Measurements from ENCODE around the gene LPGAT1.

Gene LPGAT1

GRCh38 chr1:211734359-211734758 is 96.2 kb downstream of the LPGAT1 start:
- Histone ChIP-seq H3K27me3 (ENCODE audit: insufficient read depth, poor library complexity, severe bottlenecking) (no peaks in the 10 kb centered on the region), H3K27ac (replicated peaks) (no peak overlapping the region), H3K4me3 (replicated peaks; ENCODE audit: insufficient read depth, low read length) (no peak overlapping the region)
- TF ChIP-seq SPI1 (IDR thresholded peaks at IDR 0.05; ENCODE audit: borderline replicate concordance, low read depth) = no peak
- DNase-seq (ENCODE audit: low read depth in 1 of 2, low spot score in 1 of 2) = no peak

GRCh38 chr1:211732293-211732980 is 98.1 kb downstream of the LPGAT1 start:
- H3K4me3 ChIP-seq (replicated peaks; ENCODE audit: insufficient read depth, low read length) = no peak overlapping the region
- DNase-seq (ENCODE audit: low read depth in 1 of 2, low spot score in 1 of 2) = no peak
- TF ChIP-seq REST (IDR thresholded peaks at IDR 0.05; ENCODE audit: insufficient replicate concordance, low read depth) (no peak), CTCF (IDR thresholded peaks at IDR 0.05; ENCODE audit: insufficient read depth, low read length) (no peak), SPI1 (IDR thresholded peaks at IDR 0.05; ENCODE audit: borderline replicate concordance, low read depth) (no peak), GABPA (IDR thresholded peaks at IDR 0.05; ENCODE audit: low read depth) (no peak), POLR2AphosphoS5 (IDR thresholded peaks at IDR 0.05; ENCODE audit: low read depth) (no peak)
- H3K27ac ChIP-seq (replicated peaks) = no peak overlapping the region
- H3K27me3 ChIP-seq (ENCODE audit: insufficient read depth, poor library complexity, severe bottlenecking) = no peaks in the 10 kb centered on the region

- TF ChIP-seq REST (IDR thresholded peaks at IDR 0.05; ENCODE audit: insufficient replicate concordance, low read depth) (no peak), POLR2AphosphoS5 (IDR thresholded peaks at IDR 0.05; ENCODE audit: low read depth) (no peak), CTCF (IDR thresholded peaks at IDR 0.05; ENCODE audit: insufficient read depth, low read length) (no peak), SPI1 (IDR thresholded peaks at IDR 0.05; ENCODE audit: borderline replicate concordance, low read depth) (no peak)
- Histone ChIP-seq H3K27ac (replicated peaks) (no peak overlapping the region), H3K4me3 (replicated peaks; ENCODE audit: insufficient read depth, low read length) (no peak overlapping the region), H3K27me3 (ENCODE audit: insufficient read depth, poor library complexity, severe bottlenecking) (no peaks in the 10 kb centered on the region)
- DNase-seq (ENCODE audit: low read depth in 1 of 2, low spot score in 1 of 2) = no peak
Observed at GRCh38 chr1:211731456-211732292, 98.9 kb downstream of the LPGAT1 start.

- Histone ChIP-seq H3K27ac (replicated peaks) (no peak overlapping the region), H3K4me3 (replicated peaks; ENCODE audit: insufficient read depth, low read length) (no peak overlapping the region), H3K27me3 (ENCODE audit: insufficient read depth, poor library complexity, severe bottlenecking) (no peaks in the 10 kb centered on the region)
- DNase-seq (ENCODE audit: low read depth in 1 of 2, low spot score in 1 of 2) = no peak
- TF ChIP-seq SPI1 (IDR thresholded peaks at IDR 0.05; ENCODE audit: borderline replicate concordance, low read depth) (no peak), POLR2AphosphoS5 (IDR thresholded peaks at IDR 0.05; ENCODE audit: low read depth) (no peak), REST (IDR thresholded peaks at IDR 0.05; ENCODE audit: insufficient replicate concordance, low read depth) (no peak), CTCF (IDR thresholded peaks at IDR 0.05; ENCODE audit: insufficient read depth, low read length) (no peak), GABPA (IDR thresholded peaks at IDR 0.05; ENCODE audit: low read depth) (no peak)
Observed at GRCh38 chr1:211730347-211730746, 100.2 kb downstream of the LPGAT1 start.

Data from HL-60 (cell line).